ENCODE results near the gene ADGRG6.

ADGRG6 gene

DNA sequence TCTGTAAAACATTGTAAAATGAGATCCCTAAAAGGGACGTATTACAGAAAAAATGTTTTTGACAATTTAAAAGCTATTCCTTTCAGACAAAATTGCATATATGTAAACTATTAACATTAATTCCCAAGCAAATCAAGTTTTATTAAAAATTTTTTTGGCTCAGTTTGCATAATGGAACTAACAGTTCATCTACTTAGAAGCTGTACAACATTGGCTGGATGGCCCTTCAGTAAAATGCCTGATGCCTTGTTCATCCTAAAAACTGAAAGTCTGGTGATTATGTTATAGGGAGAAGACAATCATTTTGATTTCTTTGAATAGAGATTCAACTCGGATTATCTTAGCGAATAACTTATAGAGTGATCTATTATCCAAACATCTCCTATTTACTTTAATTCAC is 52.8 kb downstream of the ADGRG6 start:
- DNase-seq (ENCODE audit: low read depth, low spot score): no peak
- H3K4me3 ChIP-seq (ENCODE audit: low read depth, low read length): no peak overlapping the region
- TF ChIP-seq, protein P1, sequence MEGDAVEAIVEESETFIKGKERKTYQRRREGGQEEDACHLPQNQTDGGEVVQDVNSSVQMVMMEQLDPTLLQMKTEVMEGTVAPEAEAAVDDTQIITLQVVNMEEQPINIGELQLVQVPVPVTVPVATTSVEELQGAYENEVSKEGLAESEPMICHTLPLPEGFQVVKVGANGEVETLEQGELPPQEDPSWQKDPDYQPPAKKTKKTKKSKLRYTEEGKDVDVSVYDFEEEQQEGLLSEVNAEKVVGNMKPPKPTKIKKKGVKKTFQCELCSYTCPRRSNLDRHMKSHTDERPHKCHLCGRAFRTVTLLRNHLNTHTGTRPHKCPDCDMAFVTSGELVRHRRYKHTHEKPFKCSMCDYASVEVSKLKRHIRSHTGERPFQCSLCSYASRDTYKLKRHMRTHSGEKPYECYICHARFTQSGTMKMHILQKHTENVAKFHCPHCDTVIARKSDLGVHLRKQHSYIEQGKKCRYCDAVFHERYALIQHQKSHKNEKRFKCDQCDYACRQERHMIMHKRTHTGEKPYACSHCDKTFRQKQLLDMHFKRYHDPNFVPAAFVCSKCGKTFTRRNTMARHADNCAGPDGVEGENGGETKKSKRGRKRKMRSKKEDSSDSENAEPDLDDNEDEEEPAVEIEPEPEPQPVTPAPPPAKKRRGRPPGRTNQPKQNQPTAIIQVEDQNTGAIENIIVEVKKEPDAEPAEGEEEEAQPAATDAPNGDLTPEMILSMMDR (IDR thresholded peaks at IDR 0.05; ENCODE audit: low read depth, low read length): no peak
- in situ Hi-C loops (cut with HindIII; ENCODE audit: low sequenced_read_pairs): no loop called here

DNA sequence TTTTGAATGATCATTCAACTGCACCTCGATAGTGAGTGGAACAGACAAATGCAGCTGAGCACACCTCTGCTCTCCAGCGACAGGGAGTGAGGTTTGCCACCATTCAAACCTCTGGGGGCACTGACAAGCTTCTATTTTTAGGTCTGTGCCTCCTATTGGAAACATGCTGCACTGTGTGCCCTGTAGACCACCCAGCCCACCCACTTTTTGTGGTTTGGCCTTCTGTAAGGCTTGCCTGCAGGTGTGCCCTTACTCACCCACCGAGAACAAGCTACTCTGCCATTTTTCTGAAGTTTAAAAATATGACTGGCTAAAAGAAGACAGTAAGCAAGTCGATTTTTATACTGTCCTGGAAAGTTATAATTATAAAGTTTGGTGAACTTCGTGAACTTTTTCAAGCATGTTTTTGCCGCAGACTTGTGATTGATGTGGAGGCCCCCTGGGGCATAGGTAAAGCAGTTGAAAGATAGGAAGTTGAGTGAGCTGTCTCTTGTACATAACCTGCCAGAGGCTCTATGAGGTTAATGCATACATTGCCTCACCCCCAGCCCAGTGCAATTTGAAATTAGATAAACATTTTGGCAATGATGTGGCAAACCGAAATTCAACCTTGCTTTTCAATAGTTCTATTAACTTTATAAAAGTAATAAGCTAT is 53.8 kb downstream of the ADGRG6 start:
- in situ Hi-C loops (cut with HindIII; ENCODE audit: low sequenced_read_pairs): no loop called here
- H3K4me3 ChIP-seq (ENCODE audit: low read depth, low read length): no peak overlapping the region
- DNase-seq (ENCODE audit: low read depth, low spot score): no peak
- TF ChIP-seq, protein P1 (IDR thresholded peaks at IDR 0.05; ENCODE audit: low read depth, low read length): no peak

DNA sequence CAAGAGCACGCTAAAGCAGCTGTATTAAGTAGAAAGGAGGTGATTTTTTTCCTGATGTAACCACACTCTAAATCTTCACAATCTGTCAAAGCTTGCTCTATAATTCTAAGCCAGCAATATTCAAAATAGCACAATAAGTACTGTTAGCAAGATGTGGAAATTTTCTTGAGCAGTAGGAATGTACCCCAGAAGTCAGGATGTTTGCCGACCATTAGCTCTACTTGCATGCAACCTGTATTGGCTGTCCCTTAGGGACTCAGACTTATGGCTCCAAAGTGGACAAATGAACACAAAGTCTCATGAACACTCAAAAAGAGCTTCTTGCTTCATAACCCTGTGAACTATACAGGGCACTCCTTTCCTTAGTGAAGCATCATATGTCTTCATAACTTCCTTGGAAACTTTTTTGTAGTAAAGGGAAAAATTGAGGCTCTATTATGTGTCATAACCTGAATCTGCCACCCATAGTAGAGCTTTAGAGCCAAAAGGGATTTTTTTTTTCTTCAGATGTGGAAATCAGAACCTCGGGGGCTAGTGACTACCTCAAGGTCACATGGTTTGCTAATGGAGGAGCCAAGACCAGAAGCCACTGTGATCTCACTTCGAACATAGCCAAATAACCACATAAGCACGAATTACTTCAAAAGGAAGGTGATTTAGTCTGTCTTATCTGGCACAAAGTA is 54.5 kb downstream of the ADGRG6 start:
- TF ChIP-seq, protein P1 (IDR thresholded peaks at IDR 0.05; ENCODE audit: low read depth, low read length): no peak
- in situ Hi-C loops (cut with HindIII; ENCODE audit: low sequenced_read_pairs): no loop called here
- no peak for DNase-seq (ENCODE audit: low read depth, low spot score)
- no peak overlapping the region for H3K4me3 ChIP-seq (ENCODE audit: low read depth, low read length)

DNA sequence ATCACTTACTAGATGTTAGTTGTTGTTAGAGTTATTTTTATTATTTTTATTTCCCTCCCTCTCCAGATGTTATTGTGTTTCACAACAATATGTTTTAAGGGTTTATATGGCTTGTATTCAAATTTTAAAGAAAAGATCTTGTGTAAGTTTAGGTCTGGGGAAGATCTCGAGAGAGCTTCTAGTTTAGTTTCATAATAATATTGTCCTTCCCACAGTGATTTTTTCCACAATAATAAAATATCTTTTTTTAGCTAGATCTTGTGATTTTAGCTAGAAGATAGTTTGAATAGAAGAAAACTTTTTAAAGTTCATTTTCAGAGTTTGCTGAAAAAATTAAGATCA is 55.0 kb downstream of the ADGRG6 start:
- no peak overlapping the region for H3K4me3 ChIP-seq (ENCODE audit: low read depth, low read length)
- in situ Hi-C loops (cut with HindIII; ENCODE audit: low sequenced_read_pairs): no loop called here
- DNase-seq (ENCODE audit: low read depth, low spot score): no peak
- TF ChIP-seq, protein P1 (IDR thresholded peaks at IDR 0.05; ENCODE audit: low read depth, low read length): no peak

DNA sequence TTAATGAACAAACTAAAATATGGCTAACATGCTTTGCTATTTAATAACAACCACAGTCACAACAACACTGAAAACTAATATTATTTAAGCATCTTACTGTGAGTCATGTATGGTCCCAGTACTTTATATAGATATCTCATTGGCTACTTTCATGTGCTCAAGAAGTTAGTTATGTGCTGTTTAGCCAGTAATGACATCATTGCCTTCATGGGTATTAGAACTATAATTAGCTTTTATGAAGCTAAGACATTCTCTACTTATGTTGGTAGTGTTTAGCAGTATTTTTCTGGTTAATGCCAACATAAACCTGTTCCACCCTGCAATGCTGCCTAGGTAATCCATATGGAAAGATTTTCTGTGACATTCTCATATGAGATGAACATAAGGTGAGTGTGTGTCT is 56.1 kb downstream of the ADGRG6 start:
- TF ChIP-seq, protein P1 (IDR thresholded peaks at IDR 0.05; ENCODE audit: low read depth, low read length): no peak
- no peak overlapping the region for H3K4me3 ChIP-seq (ENCODE audit: low read depth, low read length)
- in situ Hi-C loops (cut with HindIII; ENCODE audit: low sequenced_read_pairs): no loop called here
- no peak for DNase-seq (ENCODE audit: low read depth, low spot score)

DNA sequence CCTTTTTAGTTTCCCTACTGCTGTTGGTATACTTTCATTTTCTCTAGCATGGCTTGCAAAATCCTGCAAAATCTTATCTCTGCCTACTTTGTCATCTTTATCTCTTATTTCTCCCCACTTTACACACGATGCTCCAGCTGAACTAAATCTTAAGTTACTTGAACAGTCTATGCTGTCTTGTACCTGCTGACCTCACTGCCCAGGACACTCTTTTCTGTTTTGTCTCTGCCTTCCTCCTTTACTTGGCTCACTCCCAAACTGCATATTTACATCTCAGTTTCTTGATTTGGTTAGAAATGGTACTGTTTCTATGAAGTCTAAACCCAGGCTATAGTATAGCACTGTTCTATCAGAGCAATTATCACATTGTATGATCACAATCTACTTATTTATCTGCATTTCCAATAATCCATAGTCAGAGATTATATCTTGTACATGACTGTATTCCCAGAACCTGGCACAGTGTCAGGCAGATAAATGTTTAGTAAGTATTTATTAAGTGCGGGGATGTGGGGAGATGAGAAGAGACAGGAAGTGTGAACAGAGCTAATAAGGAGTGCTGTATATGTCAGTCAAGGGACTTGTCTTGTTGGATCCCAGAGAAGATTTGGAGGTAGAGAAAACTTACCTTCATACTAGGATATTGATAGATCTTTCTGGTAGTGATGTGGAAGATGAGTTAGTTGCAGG is 57.6 kb downstream of the ADGRG6 start:
- TF ChIP-seq, protein P1 (IDR thresholded peaks at IDR 0.05; ENCODE audit: low read depth, low read length): no peak
- DNase-seq (ENCODE audit: low read depth, low spot score): no peak
- H3K4me3 ChIP-seq (ENCODE audit: low read depth, low read length): no peak overlapping the region
- in situ Hi-C loops (cut with HindIII; ENCODE audit: low sequenced_read_pairs): no loop called here

All from astrocyte of the spinal cord (primary cell).